ENCODE data around the gene OLFM2. TPM values are rescaled to one million over a fixed set of nuclear protein-coding genes. Genes with fewer than 3 reads are reported as not detected.

Gene OLFM2
- polyA plus RNA-seq, 1 donor from 2014 or later, result 68.6 TPM

GRCh38 chr19:9891609-9892373 is 44.5 kb downstream of the OLFM2 start:
- Histone ChIP-seq H2AFZ (ENCODE audit: low read depth, low read length) (no peak overlapping the region), H3K79me2 (replicated peaks; ENCODE audit: insufficient read depth, low read length) (no peaks in the 10 kb centered on the region), H3K4me3 (ENCODE audit: low read length) (no peak overlapping the region), H3F3A (ENCODE audit: insufficient read depth, low read length, poor library complexity, severe bottlenecking) (no peaks in the 10 kb centered on the region), H3K4me2 (ENCODE audit: low read length) (no peak overlapping the region), H3K27me3 (ENCODE audit: insufficient read depth, low read depth, low read length) (no peaks in the 10 kb centered on the region), H3K9ac (ENCODE audit: low read length) (no peak overlapping the region), H3K9me2 (ENCODE audit: insufficient read depth, low read length) (no peaks in the 10 kb centered on the region), H3K9me3 (ENCODE audit: low read length) (no peaks in the 10 kb centered on the region), H3K36me3 (ENCODE audit: insufficient read depth, low read length) (no peaks in the 10 kb centered on the region), H3K27ac (ENCODE audit: low read length) (no peak overlapping the region), H4K20me1 (ENCODE audit: insufficient read depth) (no peaks in the 10 kb centered on the region)
- TF ChIP-seq, protein P1, sequence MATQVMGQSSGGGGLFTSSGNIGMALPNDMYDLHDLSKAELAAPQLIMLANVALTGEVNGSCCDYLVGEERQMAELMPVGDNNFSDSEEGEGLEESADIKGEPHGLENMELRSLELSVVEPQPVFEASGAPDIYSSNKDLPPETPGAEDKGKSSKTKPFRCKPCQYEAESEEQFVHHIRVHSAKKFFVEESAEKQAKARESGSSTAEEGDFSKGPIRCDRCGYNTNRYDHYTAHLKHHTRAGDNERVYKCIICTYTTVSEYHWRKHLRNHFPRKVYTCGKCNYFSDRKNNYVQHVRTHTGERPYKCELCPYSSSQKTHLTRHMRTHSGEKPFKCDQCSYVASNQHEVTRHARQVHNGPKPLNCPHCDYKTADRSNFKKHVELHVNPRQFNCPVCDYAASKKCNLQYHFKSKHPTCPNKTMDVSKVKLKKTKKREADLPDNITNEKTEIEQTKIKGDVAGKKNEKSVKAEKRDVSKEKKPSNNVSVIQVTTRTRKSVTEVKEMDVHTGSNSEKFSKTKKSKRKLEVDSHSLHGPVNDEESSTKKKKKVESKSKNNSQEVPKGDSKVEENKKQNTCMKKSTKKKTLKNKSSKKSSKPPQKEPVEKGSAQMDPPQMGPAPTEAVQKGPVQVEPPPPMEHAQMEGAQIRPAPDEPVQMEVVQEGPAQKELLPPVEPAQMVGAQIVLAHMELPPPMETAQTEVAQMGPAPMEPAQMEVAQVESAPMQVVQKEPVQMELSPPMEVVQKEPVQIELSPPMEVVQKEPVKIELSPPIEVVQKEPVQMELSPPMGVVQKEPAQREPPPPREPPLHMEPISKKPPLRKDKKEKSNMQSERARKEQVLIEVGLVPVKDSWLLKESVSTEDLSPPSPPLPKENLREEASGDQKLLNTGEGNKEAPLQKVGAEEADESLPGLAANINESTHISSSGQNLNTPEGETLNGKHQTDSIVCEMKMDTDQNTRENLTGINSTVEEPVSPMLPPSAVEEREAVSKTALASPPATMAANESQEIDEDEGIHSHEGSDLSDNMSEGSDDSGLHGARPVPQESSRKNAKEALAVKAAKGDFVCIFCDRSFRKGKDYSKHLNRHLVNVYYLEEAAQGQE (IDR thresholded peaks at IDR 0.05; ENCODE audit: borderline replicate concordance), result no peak
- TF ChIP-seq POLR2AphosphoS5 (IDR thresholded peaks at IDR 0.05) (no peak), EZH2 (IDR thresholded peaks at IDR 0.05; ENCODE audit: borderline replicate concordance, insufficient read depth, low read length, poor library complexity, severe bottlenecking) (no peak), MXI1 (conservative IDR thresholded peaks at IDR 0.05; ENCODE audit: poor library complexity, severe bottlenecking) (no peak), EP300 (conservative IDR thresholded peaks at IDR 0.05; ENCODE audit: poor library complexity, severe bottlenecking) (no peak), TAF1 (IDR thresholded peaks at IDR 0.05; ENCODE audit: low read depth) (no peak), CTCF (IDR thresholded peaks at IDR 0.05; ENCODE audit: poor library complexity, severe bottlenecking) (no peak), SMC3 (conservative IDR thresholded peaks at IDR 0.05; ENCODE audit: poor library complexity) (no peak), RAD21 (conservative IDR thresholded peaks at IDR 0.05) (no peak)

DNA sequence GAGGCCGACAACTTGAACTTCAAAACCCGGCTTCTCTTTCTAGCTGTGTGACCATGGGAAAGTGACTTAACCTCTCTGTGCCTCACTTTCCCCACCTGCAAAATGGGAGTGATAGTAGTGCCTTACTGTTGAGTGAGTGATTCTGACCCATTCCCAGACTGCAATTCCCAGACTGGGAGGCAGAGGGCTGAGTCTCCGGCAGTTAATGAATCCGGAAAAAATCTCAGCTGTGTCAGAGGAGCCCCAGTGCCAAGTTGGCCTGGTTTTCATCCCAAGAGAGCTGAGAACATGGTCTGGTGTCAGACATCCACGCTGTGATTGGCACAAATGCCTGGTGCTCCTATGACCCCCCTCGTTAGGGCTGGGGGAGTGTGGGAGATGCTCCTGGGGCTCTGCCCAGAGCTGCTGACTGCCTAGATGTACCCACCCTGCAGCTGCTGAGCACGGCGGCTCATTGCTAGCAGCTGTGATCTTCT is 51.2 kb downstream of the OLFM2 start:
- H3K27me3 ChIP-seq (ENCODE audit: insufficient read depth, low read depth, low read length), result no peaks in the 10 kb centered on the region
- H3K4me3 ChIP-seq (ENCODE audit: low read length), result no peak overlapping the region
- no peaks in the 10 kb centered on the region for H3F3A ChIP-seq (ENCODE audit: insufficient read depth, low read length, poor library complexity, severe bottlenecking)
- no peak overlapping the region for H3K9ac ChIP-seq (ENCODE audit: low read length)
- H4K20me1 ChIP-seq (ENCODE audit: insufficient read depth), result no peaks in the 10 kb centered on the region
- no peak overlapping the region for H3K27ac ChIP-seq (ENCODE audit: low read length)
- H3K4me2 ChIP-seq (ENCODE audit: low read length), result no peak overlapping the region
- H2AFZ ChIP-seq (ENCODE audit: low read depth, low read length), result no peak overlapping the region
- no peak for TF ChIP-seq CTCF (IDR thresholded peaks at IDR 0.05; ENCODE audit: poor library complexity, severe bottlenecking)
- no peak for TF ChIP-seq TAF1 (IDR thresholded peaks at IDR 0.05; ENCODE audit: low read depth)
- TF ChIP-seq SMC3 (conservative IDR thresholded peaks at IDR 0.05; ENCODE audit: poor library complexity), result no peak
- H3K79me2 ChIP-seq (replicated peaks; ENCODE audit: insufficient read depth, low read length), result no peaks in the 10 kb centered on the region
- H3K9me2 ChIP-seq (ENCODE audit: insufficient read depth, low read length), result no peaks in the 10 kb centered on the region
- H3K36me3 ChIP-seq (ENCODE audit: insufficient read depth, low read length), result no peaks in the 10 kb centered on the region
- no peaks in the 10 kb centered on the region for H3K9me3 ChIP-seq (ENCODE audit: low read length)
